Karpas-422 (cell line): ENCODE data around the gene TOLLIP. TPM values are rescaled to one million over a fixed set of nuclear protein-coding genes. Genes with fewer than 3 reads are reported as not detected.

Experiments
- DNase-seq: peaks from one replicate; pipeline ENCODE4 v3.0.0-alpha.2; 2015
- H2AFZ ChIP-seq: fragments of 200-600 bp; sonication (generic); 2 replicates; pipeline ENCODE4 v1.6.1; 2014; ENCODE audit warnings: antibody characterized with exemption, low read length, mixed read lengths
- H3K27ac ChIP-seq: fragments of 200-600 bp; sonication (generic); 2 replicates; pipeline ENCODE4 v1.5.1; 2014; ENCODE audit warnings: mild to moderate bottlenecking, low read length, moderate library complexity
- H3K27me3 ChIP-seq: fragments of 200-600 bp; sonication (generic); 2 replicates; pipeline ENCODE4 v1.6.1; 2014; ENCODE audit warnings: low read length, mixed read lengths
- H3K36me3 ChIP-seq: fragments of 200-600 bp; sonication (generic); 2 replicates; pipeline ENCODE4 v1.6.1; 2014; ENCODE audit warnings: low read length, mixed read lengths; ENCODE audit not compliant: insufficient read depth
- H3K4me1 ChIP-seq: fragments of 200-600 bp; sonication (generic); 2 replicates; pipeline ENCODE4 v1.6.1; 2014; ENCODE audit warnings: mild to moderate bottlenecking, low read length, mixed read lengths
- H3K4me2 ChIP-seq: fragments of 200-600 bp; sonication (generic); 2 replicates; pipeline ENCODE4 v1.6.1; 2014; ENCODE audit warnings: low read length, low read depth, mild to moderate bottlenecking; ENCODE audit not compliant: poor library complexity, severe bottlenecking
- H3K4me3 ChIP-seq: fragments of 200-600 bp; sonication (generic); 2 replicates; pipeline ENCODE4 v1.5.1; 2014; ENCODE audit warnings: mild to moderate bottlenecking, antibody characterized with exemption, low read length, mixed read lengths
- H3K79me2 ChIP-seq: fragments of 200-600 bp; sonication (generic); 2 replicates; pipeline ENCODE4 v1.6.1; 2014; ENCODE audit warnings: mild to moderate bottlenecking, low read length, mixed read lengths
- H3K9ac ChIP-seq: fragments of 200-600 bp; sonication (generic); 2 replicates; pipeline ENCODE4 v1.6.0; 2014; ENCODE audit warnings: low read length
- H3K9me2 ChIP-seq: fragments of 200-600 bp; sonication (generic), shearing (Covaris generic); replicated peaks from 2 replicates; pipeline ENCODE4 v1.6.0; 2014; ENCODE audit warnings: mild to moderate bottlenecking, low read length, moderate library complexity; ENCODE audit not compliant: insufficient read depth
- H3K9me3 ChIP-seq: fragments of 300-700, 200-600 bp; sonication (generic); 2 replicates; pipeline ENCODE4 v1.6.1; 2014; ENCODE audit warnings: low read length, mixed read lengths
- H4K20me1 ChIP-seq: fragments of 200-600 bp; sonication (generic); 2 replicates; pipeline ENCODE4 v1.6.1; 2014; ENCODE audit warnings: mild to moderate bottlenecking, antibody characterized with exemption, low read length, low read depth; ENCODE audit not compliant: insufficient read depth
- total RNA-seq: library from RNA; depleted of rRNA; stranded (reverse); fragments of >200 nt; shearing (Covaris generic); gene quantifications from 2 replicates; pipeline ENCODE4 v1.2.3, GENCODE V29; 2014; ENCODE audit warnings: low replicate concordance

Gene TOLLIP
- total RNA-seq, 1 experiment from 2014 or later, result 6.5 TPM

DNA sequence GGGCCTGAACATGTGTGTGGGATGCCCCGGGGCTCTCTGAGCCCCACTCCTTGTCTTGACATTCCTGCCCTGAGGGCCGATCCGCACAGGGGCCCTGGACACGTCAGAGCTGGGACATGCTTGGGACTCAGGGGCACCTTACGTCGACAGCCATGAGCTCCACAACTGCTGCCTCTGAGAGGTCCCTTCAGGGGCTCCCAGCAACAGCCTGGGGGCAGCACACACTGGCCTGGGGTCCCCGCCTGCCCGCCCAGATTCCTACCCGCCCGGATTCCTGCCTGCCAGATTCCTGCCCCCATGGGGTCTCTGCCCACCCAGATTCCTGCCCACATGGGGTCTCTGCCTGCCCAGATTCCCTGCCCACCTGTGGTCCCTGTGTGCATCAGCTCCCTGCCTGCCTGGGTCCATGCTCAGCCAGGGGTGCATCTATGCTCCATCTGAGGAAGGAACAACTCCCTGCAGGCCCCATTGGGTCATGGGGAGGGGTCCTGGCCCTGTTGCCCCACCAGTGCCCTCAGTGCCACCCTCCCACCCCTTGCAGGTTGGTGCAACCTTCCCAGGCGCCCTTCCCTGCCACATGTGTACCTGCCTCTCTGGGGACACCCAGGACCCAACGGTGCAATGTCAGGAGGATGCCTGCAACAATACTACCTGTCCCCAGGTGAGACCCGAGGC is 50.9 kb downstream of the TOLLIP start:
- Histone ChIP-seq H3K9me2 (no peaks in the 10 kb centered on the region), H3K9ac (no peak overlapping the region), H3K4me2 (no peak overlapping the region), H3K4me3 (no peak overlapping the region), H4K20me1 (no peaks in the 10 kb centered on the region), H3K79me2 (no peaks in the 10 kb centered on the region), H2AFZ (no peak overlapping the region), H3K27ac (no peak overlapping the region), H3K4me1 (peaks cover 16% of the 10 kb centered on the region), H3K9me3 (no peaks in the 10 kb centered on the region), H3K36me3 (no peaks in the 10 kb centered on the region), H3K27me3 (no peaks in the 10 kb centered on the region)
- no peak for DNase-seq

DNA sequence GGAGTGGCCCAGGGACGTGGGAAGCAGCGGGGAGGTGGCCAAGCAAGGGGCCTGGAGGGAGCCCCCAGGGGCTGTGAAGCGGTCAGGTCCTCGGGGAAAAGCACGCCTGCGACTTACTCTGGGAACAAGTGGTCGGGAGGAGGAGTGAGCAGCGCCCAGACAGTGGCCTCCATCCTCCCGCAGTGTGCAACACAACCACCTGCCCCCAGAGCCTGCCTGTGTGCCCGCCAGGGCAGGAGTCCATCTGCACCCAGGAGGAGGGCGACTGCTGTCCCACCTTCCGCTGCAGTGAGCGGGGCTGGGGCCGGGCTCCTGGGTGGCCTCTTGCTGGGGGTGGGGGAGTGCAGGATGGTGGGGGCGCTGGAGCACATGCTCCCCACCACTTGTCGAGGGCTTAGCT is 51.5 kb downstream of the TOLLIP start:
- Histone ChIP-seq H3K4me1 (peaks cover 12% of the 10 kb centered on the region), H3K4me3 (no peak overlapping the region), H3K9me2 (no peaks in the 10 kb centered on the region), H3K9me3 (no peaks in the 10 kb centered on the region), H3K9ac (no peak overlapping the region), H3K36me3 (no peaks in the 10 kb centered on the region), H3K4me2 (no peak overlapping the region), H3K79me2 (no peaks in the 10 kb centered on the region), H3K27me3 (no peaks in the 10 kb centered on the region), H2AFZ (no peak overlapping the region), H3K27ac (no peak overlapping the region), H4K20me1 (no peaks in the 10 kb centered on the region)
- no peak for DNase-seq

DNA sequence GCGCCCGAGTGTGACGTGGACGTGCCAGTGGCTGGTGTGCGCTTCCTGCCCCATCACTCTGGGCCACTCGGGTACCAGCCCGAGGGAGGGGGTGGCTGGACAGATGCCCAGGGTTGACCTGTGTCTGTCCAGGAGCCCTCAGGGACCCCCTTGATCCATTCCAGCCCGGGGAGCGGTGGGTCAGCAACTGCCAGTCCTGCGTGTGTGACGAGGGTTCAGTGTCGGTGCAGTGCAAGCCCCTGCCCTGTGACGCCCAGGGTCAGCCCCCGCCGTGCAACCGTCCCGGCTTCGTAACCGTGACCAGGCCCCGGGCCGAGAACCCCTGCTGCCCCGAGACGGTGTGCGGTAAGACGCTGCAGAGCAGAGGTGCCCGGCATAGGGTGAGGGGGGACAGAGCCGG is 52.1 kb downstream of the TOLLIP start:
- H3K9ac ChIP-seq, result no peak overlapping the region
- peaks cover 9% of the 10 kb centered on the region for H3K4me1 ChIP-seq
- H3K36me3 ChIP-seq, result no peaks in the 10 kb centered on the region
- no peak overlapping the region for H3K4me2 ChIP-seq
- no peak overlapping the region for H3K4me3 ChIP-seq
- H3K79me2 ChIP-seq, result no peaks in the 10 kb centered on the region
- no peaks in the 10 kb centered on the region for H3K9me2 ChIP-seq
- no peak overlapping the region for H3K27ac ChIP-seq
- no peaks in the 10 kb centered on the region for H4K20me1 ChIP-seq
- no peak overlapping the region for H2AFZ ChIP-seq
- no peak for DNase-seq
- H3K9me3 ChIP-seq, result no peaks in the 10 kb centered on the region
- no peaks in the 10 kb centered on the region for H3K27me3 ChIP-seq

DNA sequence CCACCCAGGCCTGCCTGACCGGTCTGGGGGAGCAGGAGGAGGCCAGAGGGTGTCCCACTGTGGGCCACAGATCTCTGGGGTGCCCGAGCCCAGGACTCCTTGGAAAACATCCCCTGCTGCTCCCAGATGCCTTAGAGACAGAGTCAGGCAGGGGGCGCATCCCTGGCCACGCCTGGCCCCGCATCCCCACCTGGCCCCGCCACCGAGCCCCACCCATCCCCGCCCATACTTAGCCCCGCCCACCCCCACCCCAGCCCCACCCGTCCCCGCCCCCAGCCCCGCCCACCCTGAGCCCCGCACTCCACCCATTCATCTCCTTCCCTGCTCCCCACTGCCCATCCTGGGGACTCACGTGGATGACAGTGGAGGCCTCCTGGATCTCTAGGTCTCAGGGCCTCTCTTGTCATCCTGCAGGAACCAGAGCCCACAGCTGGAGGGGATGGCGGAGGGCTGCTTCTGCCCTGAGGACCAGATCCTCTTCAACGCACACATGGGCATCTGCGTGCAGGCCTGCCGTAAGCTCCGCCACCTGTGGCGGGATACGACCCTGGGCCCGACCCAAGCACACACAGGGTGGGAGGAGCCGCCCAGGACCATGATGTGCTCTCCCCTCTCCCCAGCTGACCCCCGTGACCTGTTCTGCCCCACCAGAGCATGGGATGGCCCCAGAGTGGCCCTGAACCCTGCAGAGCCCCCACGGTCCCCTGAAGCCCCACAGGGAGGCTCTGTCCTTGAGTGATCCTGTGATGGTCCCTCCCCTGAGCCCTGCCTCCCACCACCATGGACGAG is 53.0 kb downstream of the TOLLIP start:
- no peak overlapping the region for H3K4me3 ChIP-seq
- peaks cover under 1% of the 10 kb centered on the region; the same call in 1 of the 2 replicates for H3K9me3 ChIP-seq
- no peak for DNase-seq
- H3K9me2 ChIP-seq, result no peaks in the 10 kb centered on the region
- H3K27ac ChIP-seq, result no peak overlapping the region
- H3K4me1 ChIP-seq, result peaks cover under 1% of the 10 kb centered on the region; the same call in 1 of the 2 replicates
- H3K27me3 ChIP-seq, result no peaks in the 10 kb centered on the region
- H3K36me3 ChIP-seq, result no peaks in the 10 kb centered on the region
- H3K79me2 ChIP-seq, result no peaks in the 10 kb centered on the region
- no peak overlapping the region for H3K9ac ChIP-seq
- H2AFZ ChIP-seq, result no peak overlapping the region
- H3K4me2 ChIP-seq, result no peak overlapping the region
- H4K20me1 ChIP-seq, result no peaks in the 10 kb centered on the region

DNA sequence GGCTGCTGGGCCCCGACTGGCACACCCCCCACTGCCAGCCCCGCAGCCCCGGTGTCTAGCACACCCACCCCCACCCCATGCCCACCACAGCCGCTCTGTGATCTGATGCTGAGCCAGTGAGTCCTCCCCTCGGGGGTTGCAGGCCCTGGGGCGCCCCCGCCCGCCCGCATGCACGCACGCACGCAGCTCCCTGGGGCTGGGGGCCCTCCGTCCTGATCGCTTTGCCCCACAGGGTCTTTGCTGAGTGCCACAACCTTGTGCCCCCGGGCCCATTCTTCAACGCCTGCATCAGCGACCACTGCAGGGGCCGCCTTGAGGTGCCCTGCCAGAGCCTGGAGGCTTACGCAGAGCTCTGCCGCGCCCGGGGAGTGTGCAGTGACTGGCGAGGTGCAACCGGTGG is 54.3 kb downstream of the TOLLIP start:
- Histone ChIP-seq H4K20me1 (no peaks in the 10 kb centered on the region), H3K27ac (no peak overlapping the region), H3K9me2 (no peaks in the 10 kb centered on the region), H3K4me2 (no peak overlapping the region), H3K4me3 (no peak overlapping the region), H3K36me3 (no peaks in the 10 kb centered on the region), H3K9ac (no peak overlapping the region), H3K27me3 (no peaks in the 10 kb centered on the region), H3K79me2 (no peaks in the 10 kb centered on the region), H3K4me1 (no peaks in the 10 kb centered on the region), H3K9me3 (peaks cover 6% of the 10 kb centered on the region; the same call in 1 of the 2 replicates), H2AFZ (no peak overlapping the region)
- no peak for DNase-seq

DNA sequence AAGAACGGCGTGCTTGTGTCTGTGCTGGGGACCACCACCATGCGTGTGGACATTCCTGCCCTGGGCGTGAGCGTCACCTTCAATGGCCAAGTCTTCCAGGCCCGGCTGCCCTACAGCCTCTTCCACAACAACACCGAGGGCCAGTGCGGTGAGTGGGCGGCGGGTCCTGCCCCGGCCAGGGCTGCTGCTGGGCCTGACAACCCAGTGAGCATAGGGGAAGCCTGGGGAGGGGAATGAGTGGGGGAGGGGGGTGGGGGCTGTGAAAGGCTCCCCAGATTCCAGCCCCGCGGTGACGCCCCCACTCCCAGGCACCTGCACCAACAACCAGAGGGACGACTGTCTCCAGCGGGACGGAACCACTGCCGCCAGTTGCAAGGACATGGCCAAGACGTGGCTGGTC is 54.7 kb downstream of the TOLLIP start:
- H3K9me2 ChIP-seq, result no peaks in the 10 kb centered on the region
- H3K4me2 ChIP-seq, result no peak overlapping the region
- no peaks in the 10 kb centered on the region for H3K36me3 ChIP-seq
- H3K9ac ChIP-seq, result no peak overlapping the region
- no peak overlapping the region for H2AFZ ChIP-seq
- H3K27me3 ChIP-seq, result no peaks in the 10 kb centered on the region
- no peaks in the 10 kb centered on the region for H4K20me1 ChIP-seq
- no peak overlapping the region for H3K4me3 ChIP-seq
- H3K27ac ChIP-seq, result no peak overlapping the region
- no peak for DNase-seq
- no peaks in the 10 kb centered on the region for H3K79me2 ChIP-seq
- no peaks in the 10 kb centered on the region for H3K4me1 ChIP-seq
- peaks cover 6% of the 10 kb centered on the region; the same call in 1 of the 2 replicates for H3K9me3 ChIP-seq

DNA sequence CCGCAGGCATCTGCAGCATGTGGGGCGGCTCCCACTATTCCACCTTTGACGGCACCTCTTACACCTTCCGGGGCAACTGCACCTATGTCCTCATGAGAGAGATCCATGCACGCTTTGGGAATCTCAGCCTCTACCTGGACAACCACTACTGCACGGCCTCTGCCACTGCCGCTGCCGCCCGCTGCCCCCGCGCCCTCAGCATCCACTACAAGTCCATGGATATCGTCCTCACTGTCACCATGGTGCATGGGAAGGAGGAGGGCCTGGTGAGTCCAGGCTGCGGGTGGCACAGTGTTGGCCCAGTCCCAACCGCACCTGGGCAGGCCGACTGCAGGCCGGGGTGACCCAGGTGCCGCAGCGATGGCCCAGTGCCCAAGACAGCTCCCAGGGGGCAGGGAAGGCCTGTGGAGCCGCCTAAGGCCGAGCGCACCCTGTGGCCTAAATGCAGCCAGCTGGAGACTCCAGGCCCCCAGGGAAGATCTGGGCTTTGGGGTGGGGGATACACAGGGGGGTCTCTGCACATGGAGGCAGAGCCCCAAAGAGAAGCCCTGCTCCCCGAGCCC is 55.3 kb downstream of the TOLLIP start:
- Histone ChIP-seq H3K9ac (no peak overlapping the region), H3K27me3 (no peaks in the 10 kb centered on the region), H3K4me1 (no peaks in the 10 kb centered on the region), H3K9me2 (no peaks in the 10 kb centered on the region), H3K27ac (no peak overlapping the region), H3K4me2 (no peak overlapping the region), H3K79me2 (no peaks in the 10 kb centered on the region), H2AFZ (no peak overlapping the region), H3K36me3 (no peaks in the 10 kb centered on the region), H4K20me1 (no peaks in the 10 kb centered on the region), H3K4me3 (no peak overlapping the region), H3K9me3 (peaks cover 6% of the 10 kb centered on the region; the same call in 1 of the 2 replicates)
- no peak for DNase-seq

DNA sequence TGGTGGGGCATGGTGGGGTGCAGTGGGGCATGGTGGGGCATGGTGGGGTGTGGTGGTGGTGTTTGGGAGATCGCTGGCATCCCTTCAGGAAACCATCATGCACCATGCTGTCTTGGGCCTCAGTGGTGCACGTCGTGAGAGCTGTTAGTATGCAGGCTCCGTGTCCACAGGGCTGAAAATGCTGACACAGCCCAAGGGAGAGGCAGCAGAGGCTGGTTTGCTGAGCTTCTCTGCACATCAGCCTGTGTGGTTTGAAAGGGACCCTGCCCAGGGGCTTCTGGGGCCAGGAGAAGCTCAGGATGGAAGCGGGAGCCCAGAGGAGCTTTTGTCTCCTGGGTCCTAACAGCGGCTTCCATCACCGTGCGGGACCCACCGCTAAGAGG is 56.3 kb downstream of the TOLLIP start:
- Histone ChIP-seq H3K9ac (no peak overlapping the region), H4K20me1 (no peaks in the 10 kb centered on the region), H3K36me3 (no peaks in the 10 kb centered on the region), H3K27ac (no peak overlapping the region), H3K79me2 (no peaks in the 10 kb centered on the region), H3K9me2 (no peaks in the 10 kb centered on the region), H3K4me2 (no peak overlapping the region), H3K4me1 (no peaks in the 10 kb centered on the region), H3K4me3 (no peak overlapping the region), H3K9me3 (peaks cover 6% of the 10 kb centered on the region; the same call in 1 of the 2 replicates), H2AFZ (no peak overlapping the region), H3K27me3 (no peaks in the 10 kb centered on the region)
- DNase-seq, result no peak
